ENCODE results near the gene QSOX2. TPM values are rescaled to one million over a fixed set of nuclear protein-coding genes. Genes with fewer than 3 reads are reported as not detected.
A peak's percentile ranks its signal among the peaks of the same experiment; 100 is the strongest.

QSOX2 gene
- total RNA-seq, 1 donor from 2014 or later, result 24.1 TPM

GRCh38 chr9:136205707-136205992, 40.0 kb downstream of the QSOX2 start:
- H3K4me1 Mint-ChIP-seq (ENCODE audit: low read depth), result no peaks in the 10 kb centered on the region

DNA sequence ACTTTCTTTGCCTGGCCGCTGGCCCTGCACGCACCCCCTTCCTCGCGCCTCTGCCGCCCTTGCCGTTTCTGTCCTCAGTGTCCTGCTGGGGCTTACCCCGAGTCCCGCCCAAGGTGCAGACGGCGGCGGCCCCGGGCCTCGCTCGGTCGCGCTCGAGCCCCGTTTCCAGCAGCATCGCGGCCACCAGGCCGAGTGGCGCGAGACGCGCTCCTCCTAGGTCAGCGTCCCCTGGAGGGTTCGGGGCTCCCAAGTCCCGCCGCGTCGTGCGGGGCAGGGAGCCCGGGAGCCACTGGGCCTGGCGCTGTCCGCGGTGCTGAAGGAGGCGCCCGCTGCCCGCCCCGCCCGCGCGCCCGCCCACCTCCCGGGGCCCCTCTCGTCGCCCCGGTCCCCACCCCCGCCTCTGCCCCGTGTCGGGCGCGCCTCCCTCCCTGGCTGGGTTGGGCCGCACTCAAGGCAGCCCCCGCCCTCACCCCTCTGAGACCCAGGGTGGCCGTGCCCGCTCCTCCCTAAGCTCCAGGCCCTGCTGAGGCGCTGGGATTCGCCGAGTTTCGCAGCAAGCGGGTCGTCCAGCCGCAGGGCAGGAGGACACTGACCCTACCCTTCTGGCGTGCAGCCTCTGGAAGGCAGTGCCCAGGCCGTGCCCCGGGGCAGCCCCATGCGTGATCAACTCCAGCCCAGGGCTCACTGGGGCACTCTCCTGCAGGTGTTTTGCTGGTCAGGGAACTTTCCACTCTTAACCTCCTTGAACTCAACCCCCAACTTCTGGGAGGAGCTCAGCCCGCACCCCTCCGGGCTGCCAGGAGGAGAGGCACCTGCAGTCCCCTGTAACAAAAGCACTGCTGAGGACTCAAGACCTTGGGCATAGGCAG, 40.5 kb downstream of the QSOX2 start, which contains the start of gene LHX3:
TSS of gene LHX3 (minus strand) at position 291 of the 869 bp plus-strand sequence. CDS start at position 175, 116 bp downstream.
- H3K9me3 Mint-ChIP-seq (ENCODE audit: low read depth), result no peaks in the 10 kb centered on the region

More at GRCh38 chr9:136205707-136205992, 40.0 kb downstream of the QSOX2 start:
- no peak for TF ChIP-seq CTCF (IDR thresholded peaks at IDR 0.05; ENCODE audit: unreplicated experiment)
- Mint-ChIP-seq H3K27ac (no peak overlapping the region), H3K4me3 (ENCODE audit: low read depth) (no peak overlapping the region), H3K9me3 (ENCODE audit: low read depth) (no peaks in the 10 kb centered on the region), H3K27me3 (peaks cover 33% of the 10 kb centered on the region), H3K36me3 (ENCODE audit: insufficient read depth) (peaks cover 5% of the 10 kb centered on the region)
- no peak for DNase-seq (ENCODE audit: low spot score, unreplicated experiment)

DNA sequence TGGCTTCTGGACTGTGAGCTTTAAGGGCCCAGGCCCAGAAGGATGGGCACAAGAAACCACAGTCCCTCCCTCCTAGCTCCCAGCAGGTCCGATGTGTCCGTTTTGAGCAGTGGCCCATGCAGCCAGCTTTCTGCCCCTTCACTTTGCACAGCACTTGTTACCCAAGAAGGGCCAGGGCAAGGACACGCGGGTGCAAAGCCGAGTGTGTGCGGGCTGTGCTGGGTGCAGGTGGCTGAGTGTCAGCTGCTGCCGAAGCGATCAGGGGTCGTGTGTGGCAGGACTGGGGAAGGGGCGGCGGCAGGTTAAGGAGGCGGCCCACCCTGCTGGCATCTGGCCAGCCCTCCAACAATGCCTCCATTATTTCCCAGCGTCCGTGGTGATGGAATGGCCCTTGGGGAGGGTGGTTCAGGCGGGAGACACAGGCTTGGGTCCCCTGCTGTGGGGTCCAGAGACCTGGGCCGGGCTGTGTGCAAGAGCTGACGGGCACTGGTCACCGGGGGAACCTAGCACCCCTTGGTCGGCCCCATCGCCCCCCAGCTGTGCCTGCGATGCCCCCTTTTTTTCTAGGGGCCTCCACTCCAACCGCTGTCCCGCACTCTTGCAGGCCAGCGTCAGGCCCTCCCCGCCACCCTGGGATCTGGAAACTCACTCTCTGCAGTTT, 41.3 kb downstream of the QSOX2 start:
- Mint-ChIP-seq H3K4me1 (ENCODE audit: low read depth) (no peaks in the 10 kb centered on the region), H3K36me3 (ENCODE audit: insufficient read depth) (peaks cover 4% of the 10 kb centered on the region)

More for the DNA sequence above, 40.5 kb downstream of the QSOX2 start, which contains the start of gene LHX3:
- H3K4me1 Mint-ChIP-seq (ENCODE audit: low read depth), result no peaks in the 10 kb centered on the region
- peak; percentile 62 for DNase-seq (ENCODE audit: low spot score, unreplicated experiment)
- no peak within 1 kb of the TSS for H3K27ac Mint-ChIP-seq
- TF ChIP-seq CTCF (IDR thresholded peaks at IDR 0.05; ENCODE audit: unreplicated experiment), result no peak
- H3K36me3 Mint-ChIP-seq (ENCODE audit: insufficient read depth), result peaks cover 5% of the 10 kb centered on the region
- H3K27me3 Mint-ChIP-seq, result peaks cover 38% of the 10 kb centered on the region
- H3K4me3 Mint-ChIP-seq (ENCODE audit: low read depth), result no peak within 1 kb of the TSS

GRCh38 chr9:136203408-136204144, 42.0 kb downstream of the QSOX2 start:
- Mint-ChIP-seq H3K27me3 (peaks cover 44% of the 10 kb centered on the region), H3K4me3 (ENCODE audit: low read depth) (no peak overlapping the region), H3K4me1 (ENCODE audit: low read depth) (no peaks in the 10 kb centered on the region), H3K9me3 (ENCODE audit: low read depth) (no peaks in the 10 kb centered on the region), H3K36me3 (ENCODE audit: insufficient read depth) (peaks cover 4% of the 10 kb centered on the region), H3K27ac (no peak overlapping the region)
- no peak for DNase-seq (ENCODE audit: low spot score, unreplicated experiment)
- TF ChIP-seq CTCF (IDR thresholded peaks at IDR 0.05; ENCODE audit: unreplicated experiment), result no peak

More for the DNA sequence above, 41.3 kb downstream of the QSOX2 start:
- no peak for DNase-seq (ENCODE audit: low spot score, unreplicated experiment)
- Mint-ChIP-seq H3K4me3 (ENCODE audit: low read depth) (no peak overlapping the region), H3K9me3 (ENCODE audit: low read depth) (no peaks in the 10 kb centered on the region), H3K27ac (no peak overlapping the region), H3K27me3 (peaks cover 43% of the 10 kb centered on the region)
- TF ChIP-seq CTCF (IDR thresholded peaks at IDR 0.05; ENCODE audit: unreplicated experiment), result no peak

All from progenitor cell of endocrine pancreas (in vitro differentiated cells).